Measurements from ENCODE around the gene DNAJC1. TPM values are rescaled to one million over a fixed set of nuclear protein-coding genes. Genes with fewer than 3 reads are reported as not detected.

The DNAJC1 gene
- total and polyA plus RNA-seq, 4 donors, result 21.2 to 48.1 (median 32.5) TPM

- 97% methylated on average over 2 of the region's 2 CpGs for WGBS
- H3K9me3 ChIP-seq (ENCODE audit: control insufficient read depth in 4 of 4, low read length in 3 of 4), result no peaks in the 10 kb centered on the region
- DNase-seq (ENCODE audit: low spot score), result no peak
These were observed 281.3 kb downstream of the DNAJC1 start for GRCh38 chr10:21722209-21722608.

GRCh38 chr10:21721000-21721665 is 282.4 kb downstream of the DNAJC1 start:
- H3K4me1 ChIP-seq (ENCODE audit: control insufficient read depth in 4 of 4, insufficient read depth in 4 of 4, low read length in 3 of 4), result peaks cover 2 to 12% (median 9%) of the 10 kb centered on the region in 4 donors
- no peak overlapping the region for H3K9ac ChIP-seq (ENCODE audit: low read depth in 1 of 2, low read length in 2 of 2)
- no peaks in the 10 kb centered on the region for H3K9me3 ChIP-seq (ENCODE audit: control insufficient read depth in 4 of 4, low read length in 3 of 4)
- H3K27me3 ChIP-seq (ENCODE audit: control insufficient read depth in 4 of 4, insufficient read depth in 4 of 4, low read length in 3 of 4), result no peaks in the 10 kb centered on the region
- no peak overlapping the region for H3K27ac ChIP-seq (ENCODE audit: low read depth in 1 of 2, low read length in 2 of 2)
- H3K36me3 ChIP-seq (ENCODE audit: control insufficient read depth in 4 of 4, insufficient read depth in 3 of 4, low read depth in 1 of 4, low read length in 3 of 4), result peaks cover 0 to 10% (median 0%) of the 10 kb centered on the region in 4 donors
- DNase-seq (ENCODE audit: low spot score), result no peak
- WGBS, result 91% methylated on average over 6 of the region's 6 CpGs
- no peak overlapping the region for H3K4me3 ChIP-seq (ENCODE audit: low read depth in 1 of 3, low read length in 3 of 3)
- TF ChIP-seq YY1 (IDR thresholded peaks at IDR 0.05), result no peak
- no peak for TF ChIP-seq RXRA (IDR thresholded peaks at IDR 0.05)
- TF ChIP-seq EGR1 (IDR thresholded peaks at IDR 0.05; ENCODE audit: low read depth in 2 of 2), result no peak
- TF ChIP-seq HNF4G (IDR thresholded peaks at IDR 0.05), result no peak
- no peak for TF ChIP-seq RAD21 (IDR thresholded peaks at IDR 0.05)
- no peak for TF ChIP-seq FOXA1 (IDR thresholded peaks at IDR 0.05)
- TF ChIP-seq ZBTB33 (IDR thresholded peaks at IDR 0.05), result no peak
- no peak for TF ChIP-seq NR2F2 (IDR thresholded peaks at IDR 0.05)
- TF ChIP-seq FOXA2 (IDR thresholded peaks at IDR 0.05), result no peak
- no peak for TF ChIP-seq HNF4A (conservative IDR thresholded peaks at IDR 0.05)
- TF ChIP-seq MAX (IDR thresholded peaks at IDR 0.05), result no peak
- no peak for TF ChIP-seq REST (IDR thresholded peaks at IDR 0.05)
- TF ChIP-seq GABPA (IDR thresholded peaks at IDR 0.05 in 1 of 2, conservative IDR thresholded peaks at IDR 0.05 in 1 of 2), result no peak
- no peak for TF ChIP-seq CTCF (IDR thresholded peaks at IDR 0.05; ENCODE audit: low read depth, low read length, missing input control)
- no peak for TF ChIP-seq SP1 (IDR thresholded peaks at IDR 0.05)
- no peak for TF ChIP-seq TAF1 (conservative IDR thresholded peaks at IDR 0.05)
- no peak for TF ChIP-seq JUND (IDR thresholded peaks at IDR 0.05)

More at GRCh38 chr10:21722209-21722608, 281.3 kb downstream of the DNAJC1 start:
- Histone ChIP-seq H3K4me3 (ENCODE audit: low read depth in 1 of 3, low read length in 3 of 3) (no peak overlapping the region), H3K27me3 (ENCODE audit: control insufficient read depth in 4 of 4, insufficient read depth in 4 of 4, low read length in 3 of 4) (no peaks in the 10 kb centered on the region), H3K36me3 (ENCODE audit: control insufficient read depth in 4 of 4, insufficient read depth in 3 of 4, low read depth in 1 of 4, low read length in 3 of 4) (peaks cover 0 to 10% (median under 1%) of the 10 kb centered on the region in 4 donors), H3K4me1 (ENCODE audit: control insufficient read depth in 4 of 4, insufficient read depth in 4 of 4, low read length in 3 of 4) (peaks cover 2 to 12% (median 9%) of the 10 kb centered on the region in 4 donors), H3K9ac (ENCODE audit: low read depth in 1 of 2, low read length in 2 of 2) (no peak overlapping the region), H3K27ac (ENCODE audit: low read depth in 1 of 2, low read length in 2 of 2) (no peak overlapping the region)
- TF ChIP-seq CTCF (IDR thresholded peaks at IDR 0.05; ENCODE audit: low read depth, low read length, missing input control) (no peak), TAF1 (conservative IDR thresholded peaks at IDR 0.05) (no peak), HNF4G (IDR thresholded peaks at IDR 0.05) (no peak), RXRA (IDR thresholded peaks at IDR 0.05) (no peak), ATF3 (IDR thresholded peaks at IDR 0.05) (no peak), FOXA1 (IDR thresholded peaks at IDR 0.05) (no peak)

Data from liver (tissue), 9 donors.